LNCaP clone FGC (cell line): ENCODE results near the gene NMT1.
"Not testable (repeated sequence)": the region's sequence is repeated elsewhere in the genome, so short reads cannot be mapped to it uniquely, and the experiment has no call there.

Experiments used
- DNase-seq: peaks from one replicate; pipeline ENCODE4 v3.0.0-alpha.2; 2011; ENCODE audit warnings: low read depth
- H3K4me3 ChIP-seq: 2 replicates; pipeline ENCODE4 v1.5.1; 2011; ENCODE audit warnings: mild to moderate bottlenecking, low read depth, low read length, control low read depth
- TF ChIP-seq, protein P1 (sequence below): IDR thresholded peaks from 2 replicates; pipeline ENCODE4 v1.5.1; 2012; ENCODE audit warnings: mild to moderate bottlenecking; ENCODE audit not compliant: control insufficient read depth, insufficient read depth; ENCODE audit errors: extremely low read depth

The NMT1 gene

DNA sequence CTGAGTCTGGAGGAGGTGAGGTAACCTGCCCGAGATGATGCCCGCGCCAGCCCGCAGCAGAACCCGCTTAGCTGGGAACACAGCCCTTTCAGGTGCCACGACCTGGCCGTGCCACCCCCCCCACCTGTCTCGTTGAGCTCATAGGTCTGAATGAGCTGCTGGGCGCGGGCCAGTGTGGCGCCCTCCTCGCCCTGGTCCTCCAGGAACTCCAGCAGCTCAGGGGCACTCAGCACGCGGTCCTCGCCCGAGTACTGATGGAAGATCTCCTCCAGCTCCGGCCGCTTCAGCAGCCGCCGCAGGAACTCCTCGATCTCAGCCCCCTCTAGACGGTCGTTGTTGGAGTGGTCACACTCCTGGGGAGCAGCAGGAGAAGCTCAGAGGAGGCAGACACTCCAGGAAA is 57.6 kb downstream of the NMT1 start:
- TF ChIP-seq, protein P1, sequence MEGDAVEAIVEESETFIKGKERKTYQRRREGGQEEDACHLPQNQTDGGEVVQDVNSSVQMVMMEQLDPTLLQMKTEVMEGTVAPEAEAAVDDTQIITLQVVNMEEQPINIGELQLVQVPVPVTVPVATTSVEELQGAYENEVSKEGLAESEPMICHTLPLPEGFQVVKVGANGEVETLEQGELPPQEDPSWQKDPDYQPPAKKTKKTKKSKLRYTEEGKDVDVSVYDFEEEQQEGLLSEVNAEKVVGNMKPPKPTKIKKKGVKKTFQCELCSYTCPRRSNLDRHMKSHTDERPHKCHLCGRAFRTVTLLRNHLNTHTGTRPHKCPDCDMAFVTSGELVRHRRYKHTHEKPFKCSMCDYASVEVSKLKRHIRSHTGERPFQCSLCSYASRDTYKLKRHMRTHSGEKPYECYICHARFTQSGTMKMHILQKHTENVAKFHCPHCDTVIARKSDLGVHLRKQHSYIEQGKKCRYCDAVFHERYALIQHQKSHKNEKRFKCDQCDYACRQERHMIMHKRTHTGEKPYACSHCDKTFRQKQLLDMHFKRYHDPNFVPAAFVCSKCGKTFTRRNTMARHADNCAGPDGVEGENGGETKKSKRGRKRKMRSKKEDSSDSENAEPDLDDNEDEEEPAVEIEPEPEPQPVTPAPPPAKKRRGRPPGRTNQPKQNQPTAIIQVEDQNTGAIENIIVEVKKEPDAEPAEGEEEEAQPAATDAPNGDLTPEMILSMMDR = no peak
- H3K4me3 ChIP-seq = no peak overlapping the region
- DNase-seq = no peak

DNA sequence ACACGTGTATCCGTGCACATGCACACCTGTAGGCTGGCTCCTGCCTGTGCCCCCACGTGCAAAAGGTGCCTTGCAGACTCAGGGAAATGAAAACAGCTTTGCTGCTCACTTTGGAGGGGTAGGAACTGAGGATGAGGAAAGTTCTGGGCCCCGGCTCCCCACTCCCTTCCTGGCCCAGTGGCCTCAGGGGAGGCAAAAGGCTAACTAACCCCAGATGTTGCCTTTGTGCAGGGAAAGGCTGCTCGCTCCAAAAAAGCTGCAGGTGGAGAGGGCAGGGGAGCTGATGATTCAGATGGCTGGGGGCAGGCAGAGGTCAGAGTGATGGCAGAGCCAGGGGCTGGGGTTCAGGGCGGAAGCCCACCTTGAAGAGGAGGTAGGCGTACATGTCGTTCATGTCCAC is 58.8 kb downstream of the NMT1 start:
- DNase-seq = no peak
- no peak overlapping the region for H3K4me3 ChIP-seq
- TF ChIP-seq, protein P1 = no peak

DNA sequence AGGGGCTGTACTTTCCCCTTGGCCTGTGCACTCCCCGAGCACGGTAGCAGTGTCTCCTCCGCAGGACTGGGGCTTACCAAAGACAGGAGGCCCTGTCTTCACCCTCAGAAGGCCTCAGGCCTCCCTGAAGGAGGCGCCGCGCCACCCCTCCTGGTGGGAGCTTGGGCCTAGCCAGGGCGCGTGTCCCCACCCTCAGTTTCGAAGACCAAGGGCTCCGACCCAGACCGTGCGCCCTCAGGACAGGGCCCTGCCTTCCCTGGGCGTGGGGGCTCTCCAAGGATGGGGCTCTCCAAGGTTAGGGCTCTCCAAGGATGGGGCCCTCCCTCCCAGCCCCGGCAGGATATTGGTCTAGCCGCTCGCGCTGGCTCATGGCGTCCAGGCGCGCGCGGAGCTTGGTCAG is 59.4 kb downstream of the NMT1 start:
- DNase-seq = no peak
- H3K4me3 ChIP-seq = no peak overlapping the region
- TF ChIP-seq, protein P1 = no peak

DNA sequence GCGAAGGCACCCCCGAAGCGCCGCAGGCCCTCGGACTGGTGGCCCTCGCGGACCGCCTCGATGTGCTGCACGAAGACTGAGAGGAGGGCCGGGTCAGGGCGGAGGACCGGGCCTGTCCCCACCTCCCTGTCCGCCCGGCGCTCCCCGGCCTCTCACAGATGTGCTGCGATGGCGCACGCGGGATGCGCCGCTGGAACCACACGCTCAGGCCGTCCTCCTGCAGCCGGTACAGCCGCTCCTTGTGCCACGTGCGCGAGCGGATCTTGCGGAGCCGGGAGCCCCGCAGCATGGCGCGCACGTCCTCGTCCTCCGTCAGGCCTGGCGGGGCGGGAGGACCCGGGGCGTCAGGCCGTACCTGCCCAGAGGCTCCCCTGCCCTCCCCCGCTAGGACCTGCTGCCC is 59.9 kb downstream of the NMT1 start:
- TF ChIP-seq, protein P1 = no peak
- H3K4me3 ChIP-seq = no peak overlapping the region
- DNase-seq = no peak

DNA sequence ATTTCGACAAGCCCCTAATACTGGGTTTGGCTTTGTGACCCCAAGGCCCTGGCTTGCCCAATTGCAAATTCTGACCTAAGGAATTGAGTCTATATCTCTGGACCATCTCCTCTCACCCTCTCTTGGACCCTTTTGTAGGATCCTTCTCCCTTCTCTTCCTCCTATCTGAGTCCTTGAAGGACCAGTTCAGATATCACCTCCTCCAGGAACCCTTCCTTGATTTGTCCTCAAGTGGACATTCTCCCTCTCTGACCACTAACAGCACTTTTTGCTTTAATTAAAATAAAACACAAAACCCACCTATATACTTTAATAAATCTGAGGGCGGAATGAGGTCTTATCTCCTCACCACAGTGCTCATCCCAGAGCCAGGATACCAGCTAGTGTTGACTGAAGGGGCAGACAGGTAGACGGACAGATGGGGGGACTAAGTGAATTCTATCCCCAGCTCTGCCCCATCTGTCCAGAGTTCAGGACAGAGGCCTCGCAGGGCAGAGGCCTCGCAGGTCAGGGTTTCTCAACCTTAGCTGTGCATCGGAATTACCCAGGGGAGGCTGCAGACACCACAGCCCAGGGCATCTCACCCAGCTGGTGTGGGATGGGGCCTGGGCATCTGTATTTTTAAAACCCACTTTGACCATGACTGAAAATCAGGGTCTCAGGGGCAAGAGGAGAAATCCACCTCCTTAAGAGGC is 62.1 kb downstream of the NMT1 start:
- H3K4me3 ChIP-seq = no peak overlapping the region
- TF ChIP-seq, protein P1 = no peak
- DNase-seq = no peak

DNA sequence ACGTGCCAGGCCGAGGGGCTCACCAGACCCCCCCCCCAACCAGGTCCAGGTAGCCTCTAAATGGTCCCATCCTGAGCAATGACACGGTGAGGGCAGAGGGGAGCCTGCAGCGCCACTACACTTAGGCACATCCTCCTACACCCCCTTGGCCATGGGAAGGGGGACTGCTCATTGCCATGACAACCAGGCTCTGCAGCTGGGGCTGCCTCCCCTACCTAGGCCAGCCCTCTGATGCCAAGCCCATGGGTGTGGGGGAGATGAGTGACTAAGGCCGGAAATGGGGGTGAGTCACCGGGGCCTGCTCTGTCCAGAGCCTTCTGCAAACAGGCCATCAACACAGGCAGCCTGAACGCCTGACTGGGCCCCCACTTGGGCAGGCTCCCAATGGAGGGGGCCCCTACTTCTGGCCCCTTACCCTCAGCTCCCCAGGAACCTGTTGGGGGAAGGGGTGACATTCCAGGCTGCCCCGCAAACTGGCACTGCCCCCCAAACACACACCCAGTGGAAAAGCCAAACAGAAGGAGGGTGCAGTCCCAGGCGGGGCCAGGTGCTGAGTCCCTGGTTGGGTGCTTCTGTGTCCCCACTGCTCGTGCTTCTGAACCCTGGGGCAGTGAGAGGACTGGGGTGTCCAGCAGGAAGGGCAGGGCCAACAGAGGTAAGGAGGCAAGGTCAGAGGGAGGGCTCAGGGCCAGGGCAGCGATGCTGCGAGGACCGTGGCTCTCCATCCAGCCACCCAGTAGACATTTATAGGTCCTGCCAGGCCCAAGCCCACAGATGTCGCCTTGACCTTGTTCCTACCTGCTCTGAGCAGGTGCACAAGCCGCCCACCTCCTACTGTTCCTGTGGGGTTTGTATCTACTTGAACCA is 63.0 kb downstream of the NMT1 start:
- H3K4me3 ChIP-seq = no peak overlapping the region
- TF ChIP-seq, protein P1 = no peak
- DNase-seq = no peak

DNA sequence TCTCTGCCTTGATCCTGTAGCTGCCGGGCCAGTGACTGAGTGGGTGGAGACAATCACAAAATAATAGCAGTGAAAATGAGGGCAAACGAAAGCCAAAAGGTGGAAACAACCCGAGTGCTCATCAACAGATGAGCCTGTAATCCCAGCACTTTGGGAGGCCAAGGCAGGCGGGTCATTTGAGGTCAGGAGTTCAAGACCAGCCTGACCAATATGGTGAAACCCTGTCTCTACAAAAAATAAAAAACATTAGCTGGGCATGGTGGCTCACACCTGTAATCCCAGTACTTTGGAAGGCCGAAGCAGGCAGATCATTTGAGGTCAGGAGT is 63.6 kb downstream of the NMT1 start:
- not testable (repeated sequence) for DNase-seq, H3K4me3 ChIP-seq
